Urinary bladder (tissue), 4 donors: ENCODE measurements around the gene SRPK2. TPM values are rescaled to one million over a fixed set of nuclear protein-coding genes. Genes with fewer than 3 reads are reported as not detected.
"Not testable (repeated sequence)": the region's sequence is repeated elsewhere in the genome, so short reads cannot be mapped to it uniquely, and the experiment has no call there.

Experiments used
- DNase-seq: peaks from one replicate; pipeline ENCODE4 v3.0.0-alpha.2; 2015; ENCODE audit errors: extremely low spot score
- H3K27ac ChIP-seq: one replicate; pipeline ENCODE4 v1.5.1; 2013; ENCODE audit warnings: low read depth, mild to moderate bottlenecking, moderate library complexity
- H3K36me3 ChIP-seq: one replicate; pipeline ENCODE4 v1.6.1; 2013; ENCODE audit warnings: mild to moderate bottlenecking, moderate library complexity; ENCODE audit not compliant: insufficient read depth
- H3K4me1 ChIP-seq: one replicate; pipeline ENCODE4 v1.6.1; 2013; ENCODE audit warnings: mild to moderate bottlenecking, moderate library complexity; ENCODE audit not compliant: insufficient read depth
- H3K4me3 ChIP-seq: one replicate; pipeline ENCODE4 v1.5.1; 2013; ENCODE audit warnings: low read depth, low read length
- WGBS: extraction: QIAGEN DNeasy Blood & Tissue Kit; methylation state at CpG from one replicate; pipeline ENCODE4 v1.1.7; 2013; 5-methylcytosine and 5-hydroxymethylcytosine counted together
- polyA plus RNA-seq: library from polyadenylated mRNA; stranded (reverse); fragments of 200-250 nt; gene quantifications from one replicate; pipeline ENCODE4 v1.2.3, GENCODE V29; 2013
- total RNA-seq: library from RNA; depleted of rRNA; stranded (reverse); fragments of >200 nt; gene quantifications from one replicate; pipeline ENCODE4 v1.2.3, GENCODE V29; 2014
- donor health status: healthy with polysubstance abuse.
- donor health status: healthy.

Gene SRPK2
- total and polyA plus RNA-seq, 2 donors = 21.7 to 116 TPM

DNA sequence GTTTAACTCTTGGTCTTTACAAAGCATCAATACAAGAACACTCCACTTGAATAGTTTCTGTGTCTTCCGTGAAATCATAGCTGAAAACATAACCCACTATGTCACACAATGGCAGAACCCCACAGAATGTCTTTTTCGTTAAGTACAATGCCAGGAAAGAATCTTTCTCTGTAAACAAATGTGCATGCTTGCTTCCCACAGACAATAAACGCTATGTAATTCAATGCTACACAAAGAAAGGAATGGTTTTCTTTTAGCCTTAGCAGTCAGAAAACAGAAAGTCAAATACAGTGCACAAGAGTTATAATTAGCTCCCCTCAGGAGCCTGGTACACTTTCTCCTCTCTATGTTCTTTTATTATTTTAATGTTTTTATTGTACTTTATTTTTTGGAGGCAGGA is 186.1 kb downstream of the SRPK2 start:
- Histone ChIP-seq H3K4me3 (no peak overlapping the region), H3K36me3 (no peaks in the 10 kb centered on the region), H3K4me1 (no peaks in the 10 kb centered on the region), H3K27ac (no peak overlapping the region)
- 60% methylated on average over 3 of the region's 3 CpGs for WGBS
- no peak for DNase-seq

DNA sequence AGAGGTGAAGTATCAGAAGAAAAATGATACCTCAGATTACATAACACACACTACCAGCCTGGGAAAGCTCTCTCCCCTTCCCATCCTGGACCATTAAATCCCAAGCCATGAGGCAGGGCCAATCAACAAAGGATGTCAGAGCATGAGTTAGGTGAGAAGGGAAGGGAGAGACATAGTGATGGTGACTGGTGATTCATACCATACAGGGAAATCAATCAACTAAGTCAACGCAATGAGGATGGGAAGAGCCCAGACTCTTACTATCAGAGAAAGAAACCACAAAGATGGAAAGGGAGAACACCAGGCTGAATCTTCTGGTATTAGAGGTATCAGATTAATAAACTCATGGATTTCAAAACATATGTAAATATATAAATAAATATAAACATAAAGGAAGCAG is 189.3 kb downstream of the SRPK2 start:
- H3K27ac ChIP-seq = no peak overlapping the region
- DNase-seq = no peak
- peaks cover 2% of the 10 kb centered on the region for H3K4me1 ChIP-seq
- 94% methylated on average over 1 of the region's 1 CpG for WGBS
- no peaks in the 10 kb centered on the region for H3K36me3 ChIP-seq
- no peak overlapping the region for H3K4me3 ChIP-seq

DNA sequence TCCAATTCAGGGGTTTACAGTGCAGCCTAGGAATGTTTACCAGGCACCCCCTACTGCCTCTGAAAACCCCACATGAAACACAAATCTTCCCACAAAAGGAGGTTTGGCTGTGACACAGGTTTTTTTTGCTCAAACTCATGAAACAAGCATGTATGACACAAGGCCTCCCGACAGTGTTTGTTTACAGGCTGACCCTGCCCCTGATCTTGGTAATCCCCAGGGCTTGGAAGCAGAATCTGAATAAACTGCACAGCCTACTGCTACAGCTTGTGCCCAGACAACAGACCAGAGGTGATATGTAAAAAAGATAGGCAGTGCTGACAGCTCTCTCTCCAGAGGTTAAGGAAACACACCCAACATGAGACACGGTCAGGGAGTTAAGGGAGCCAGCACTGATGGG is 190.5 kb downstream of the SRPK2 start:
- no peak for DNase-seq
- H3K4me3 ChIP-seq = no peak overlapping the region
- peaks cover 2% of the 10 kb centered on the region for H3K4me1 ChIP-seq
- WGBS = 26% methylated on average over 2 of the region's 2 CpGs
- H3K27ac ChIP-seq = no peak overlapping the region
- H3K36me3 ChIP-seq = no peaks in the 10 kb centered on the region

DNA sequence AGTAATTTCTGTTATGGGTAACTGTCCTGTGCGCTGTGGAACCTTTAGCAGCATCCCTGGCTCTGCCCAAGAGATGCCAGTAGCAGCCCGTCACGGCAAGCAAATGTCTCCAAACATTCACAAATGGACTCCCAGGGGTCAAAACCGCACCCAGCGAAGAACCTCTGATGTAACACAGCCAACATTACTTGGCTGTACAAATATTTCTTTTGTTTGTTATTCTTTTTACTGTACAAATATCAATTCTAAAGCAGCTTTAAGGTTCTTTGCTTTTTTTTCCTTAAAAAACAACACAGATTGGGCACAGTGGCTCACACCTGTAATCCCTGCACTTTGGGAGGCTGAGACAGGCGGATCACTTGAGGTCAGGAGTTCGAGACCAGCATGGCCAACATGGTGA is 192.2 kb downstream of the SRPK2 start:
- Histone ChIP-seq H3K27ac (no peak overlapping the region), H3K36me3 (no peaks in the 10 kb centered on the region), H3K4me1 (peaks cover 2% of the 10 kb centered on the region), H3K4me3 (no peak overlapping the region)
- 92% methylated on average over 7 of the region's 7 CpGs for WGBS
- no peak for DNase-seq

DNA sequence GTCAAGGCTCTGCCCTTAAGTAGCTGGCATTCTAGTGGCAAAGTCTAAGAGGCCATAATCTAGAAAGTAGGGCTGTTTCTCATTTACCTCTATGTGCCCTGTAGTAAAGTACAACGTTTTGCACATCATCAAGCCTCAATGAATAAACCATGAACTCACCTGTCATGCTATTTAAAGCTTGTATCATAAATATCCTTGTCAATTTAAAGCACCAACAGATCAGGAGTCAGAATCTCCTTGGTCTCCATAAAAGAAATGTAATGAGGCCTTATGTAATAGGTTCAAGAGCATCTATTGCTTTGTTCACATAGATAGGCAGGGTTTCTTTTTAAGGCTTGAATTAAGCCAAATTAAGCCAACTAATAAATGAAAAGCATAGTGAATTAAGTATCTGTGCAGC is 192.8 kb downstream of the SRPK2 start:
- no peak for DNase-seq
- no peak overlapping the region for H3K4me3 ChIP-seq
- H3K4me1 ChIP-seq = peaks cover 2% of the 10 kb centered on the region
- 70% methylated on average over 1 of the region's 1 CpG for WGBS
- no peaks in the 10 kb centered on the region for H3K36me3 ChIP-seq
- H3K27ac ChIP-seq = no peak overlapping the region

DNA sequence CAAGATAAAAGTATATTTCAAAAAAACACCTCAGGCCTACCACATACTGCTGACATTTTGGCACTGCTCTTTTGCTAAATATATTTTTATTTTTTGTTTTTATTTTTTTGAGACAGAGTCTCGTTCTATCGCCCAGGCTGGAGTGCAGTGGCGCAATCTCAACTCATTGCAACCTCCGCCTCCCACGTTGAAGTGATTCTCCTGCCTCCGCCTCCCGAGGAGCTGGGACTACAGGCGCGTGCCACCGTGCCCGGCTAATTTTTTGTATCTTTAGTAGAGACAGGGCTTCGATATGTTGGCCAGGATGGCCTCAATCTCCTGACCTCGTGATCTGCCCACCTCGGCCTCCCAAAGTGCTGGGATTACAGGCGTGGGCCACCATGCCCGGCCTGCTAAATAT is 193.8 kb downstream of the SRPK2 start:
- not testable (repeated sequence) for H3K27ac ChIP-seq, DNase-seq, H3K4me1 ChIP-seq, H3K4me3 ChIP-seq, H3K36me3 ChIP-seq
- 99% methylated on average over 16 of the region's 16 CpGs for WGBS

DNA sequence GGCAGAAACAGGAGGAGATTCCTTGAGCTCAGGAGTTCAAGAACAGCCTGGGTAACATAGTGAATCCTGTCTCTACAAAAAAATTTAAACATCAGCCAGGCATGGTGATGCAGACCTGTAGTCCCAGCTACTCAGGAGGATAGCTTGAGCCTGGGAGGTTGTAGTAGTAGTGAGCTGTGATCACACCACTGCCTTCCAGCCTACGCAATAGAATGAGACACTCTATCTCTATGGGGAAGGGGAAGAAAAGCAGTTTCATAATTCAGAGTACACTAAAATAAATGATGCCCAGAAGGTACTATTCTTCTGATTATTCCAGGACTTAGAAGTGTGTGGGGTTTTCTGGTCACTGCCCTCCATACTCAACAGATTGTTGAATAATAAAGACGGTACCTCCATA is 197.4 kb downstream of the SRPK2 start:
- WGBS = 95% methylated on average over 2 of the region's 2 CpGs

DNA sequence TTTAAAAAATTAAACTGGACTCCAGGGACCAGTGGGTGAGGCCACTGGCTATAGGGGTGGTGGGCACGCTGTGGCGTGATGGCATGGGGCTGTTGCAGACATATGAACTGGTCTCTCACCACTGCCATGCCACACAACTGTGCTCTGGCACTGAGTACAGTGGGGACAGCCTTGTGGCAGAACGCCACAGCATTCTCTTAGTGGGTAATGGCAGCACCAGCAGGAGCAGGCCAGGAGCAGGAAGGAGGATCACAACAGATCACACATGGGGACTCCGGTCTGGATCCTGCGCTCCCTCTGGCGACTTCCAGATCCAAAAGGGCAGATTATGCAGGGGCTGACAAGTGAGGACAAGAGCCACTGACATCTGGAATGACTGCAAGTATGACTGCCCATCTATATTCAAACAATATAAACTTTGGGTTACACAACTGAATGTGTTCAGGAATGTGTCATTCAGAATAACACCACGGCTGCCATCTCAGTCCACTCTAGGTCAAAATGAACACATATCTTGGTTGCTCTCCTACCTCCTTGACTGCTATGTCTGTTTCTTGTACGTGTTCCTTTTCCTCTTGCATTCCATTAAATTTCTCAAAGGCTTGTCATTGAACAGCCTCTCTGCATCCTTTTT is 198.7 kb downstream of the SRPK2 start:
- Histone ChIP-seq H3K4me1 (no peaks in the 10 kb centered on the region), H3K36me3 (no peaks in the 10 kb centered on the region), H3K27ac (no peak overlapping the region), H3K4me3 (no peak overlapping the region)
- WGBS = 94% methylated on average over 8 of the region's 8 CpGs
- no peak for DNase-seq

More for the DNA sequence above, 197.4 kb downstream of the SRPK2 start:
- Histone ChIP-seq H3K4me3 (no peak overlapping the region), H3K36me3 (no peaks in the 10 kb centered on the region), H3K4me1 (peaks cover 1% of the 10 kb centered on the region), H3K27ac (no peak overlapping the region)
- DNase-seq = no peak

DNA sequence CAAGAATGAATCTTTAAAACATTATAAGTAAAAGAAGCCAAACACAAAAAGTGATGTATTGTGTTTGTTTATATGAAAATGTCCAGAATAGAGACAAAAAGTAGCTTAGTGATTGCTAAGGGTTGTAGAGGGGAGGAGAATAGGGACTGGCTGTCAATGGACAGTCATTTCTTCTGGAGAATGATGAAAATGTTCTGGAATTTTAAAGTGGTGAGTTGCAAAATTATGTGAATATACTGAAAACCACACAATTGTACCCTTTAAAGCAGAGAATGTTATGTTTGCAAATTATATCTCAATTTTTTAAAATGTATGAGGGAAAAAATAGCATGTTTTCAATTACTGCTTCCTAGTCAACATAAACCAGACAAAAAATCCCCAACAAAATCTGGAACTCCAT is 200.5 kb downstream of the SRPK2 start:
- H3K4me3 ChIP-seq = no peak overlapping the region
- no peak overlapping the region for H3K27ac ChIP-seq
- H3K36me3 ChIP-seq = no peaks in the 10 kb centered on the region
- DNase-seq = no peak
- H3K4me1 ChIP-seq = no peaks in the 10 kb centered on the region

DNA sequence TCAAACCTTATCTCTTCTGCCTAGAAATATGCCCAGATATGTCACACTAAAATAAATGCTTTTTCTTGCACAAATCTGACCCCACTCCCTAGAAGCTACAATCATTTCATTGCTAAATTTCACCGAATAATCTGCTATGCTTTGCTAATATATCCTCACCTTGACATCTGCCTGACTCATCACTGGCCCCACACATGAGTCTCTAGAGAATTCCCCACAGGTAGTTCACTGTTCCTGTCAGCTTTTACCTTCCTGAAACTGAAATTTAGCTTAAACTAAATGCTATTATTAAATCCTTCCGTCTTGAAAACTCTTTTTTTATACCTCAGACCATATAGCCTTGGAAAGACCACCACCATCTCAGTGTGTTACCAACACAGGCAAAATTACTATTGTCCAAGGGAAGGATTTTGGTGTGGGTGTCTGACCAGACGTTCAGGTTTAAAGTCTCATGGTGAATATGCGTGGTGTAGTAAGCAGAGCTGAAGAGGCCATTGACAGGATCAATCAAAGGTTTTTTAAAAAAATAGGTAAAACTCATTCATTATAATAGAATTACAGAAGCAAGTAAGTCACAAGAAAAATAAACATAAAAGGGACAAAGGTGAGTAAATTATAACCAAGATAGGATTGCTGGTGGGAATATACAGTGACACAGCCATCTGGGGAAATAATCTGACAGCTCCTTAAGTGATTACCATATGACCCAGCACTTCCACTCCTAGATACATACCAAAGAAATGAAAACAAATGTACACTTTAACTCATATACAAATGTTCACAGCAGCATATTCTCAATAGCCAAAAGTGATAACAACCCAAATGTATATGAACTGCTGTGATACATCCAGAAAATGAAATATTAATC is 201.2 kb downstream of the SRPK2 start:
- no peak overlapping the region for H3K27ac ChIP-seq
- DNase-seq = no peak
- 91% methylated on average over 4 of the region's 4 CpGs for WGBS
- H3K4me3 ChIP-seq = no peak overlapping the region
- no peaks in the 10 kb centered on the region for H3K4me1 ChIP-seq
- no peaks in the 10 kb centered on the region for H3K36me3 ChIP-seq

DNA sequence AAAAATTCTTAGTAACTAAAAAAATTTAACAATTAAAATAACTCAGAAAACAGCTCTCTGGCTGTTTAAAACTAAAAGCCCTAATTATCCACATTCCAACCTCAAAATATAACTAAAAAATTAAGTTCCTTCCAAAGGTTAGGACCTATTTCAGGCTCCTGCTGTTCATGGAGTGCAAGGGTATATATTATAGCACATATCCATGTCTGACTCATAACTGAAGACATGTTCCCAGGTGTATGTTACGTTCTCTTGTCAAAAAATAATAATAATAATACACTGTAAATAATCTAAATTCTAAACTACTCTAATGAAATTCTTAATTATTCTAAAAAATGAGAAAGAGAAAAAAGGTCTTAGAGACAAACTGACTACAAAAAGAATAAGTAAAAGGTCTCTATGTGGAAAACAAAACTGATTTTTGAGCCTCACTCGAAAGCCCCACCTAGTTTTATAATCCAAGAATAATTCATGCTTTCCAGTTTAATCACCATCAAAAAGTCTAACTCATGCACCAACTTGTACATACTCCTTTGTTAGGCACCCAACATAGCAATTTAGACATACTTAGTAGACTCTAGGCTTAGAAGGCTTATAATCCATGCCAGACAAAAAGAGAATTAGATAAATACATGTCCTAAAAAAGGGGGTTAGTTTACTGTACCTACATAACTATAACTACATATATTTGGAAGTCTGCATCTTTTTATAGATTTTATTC is 203.3 kb downstream of the SRPK2 start:
- H3K4me3 ChIP-seq = no peak overlapping the region
- no peak for DNase-seq
- no peak overlapping the region for H3K27ac ChIP-seq
- H3K4me1 ChIP-seq = no peaks in the 10 kb centered on the region
- no peaks in the 10 kb centered on the region for H3K36me3 ChIP-seq
- 84% methylated on average over 2 of the region's 2 CpGs for WGBS

DNA sequence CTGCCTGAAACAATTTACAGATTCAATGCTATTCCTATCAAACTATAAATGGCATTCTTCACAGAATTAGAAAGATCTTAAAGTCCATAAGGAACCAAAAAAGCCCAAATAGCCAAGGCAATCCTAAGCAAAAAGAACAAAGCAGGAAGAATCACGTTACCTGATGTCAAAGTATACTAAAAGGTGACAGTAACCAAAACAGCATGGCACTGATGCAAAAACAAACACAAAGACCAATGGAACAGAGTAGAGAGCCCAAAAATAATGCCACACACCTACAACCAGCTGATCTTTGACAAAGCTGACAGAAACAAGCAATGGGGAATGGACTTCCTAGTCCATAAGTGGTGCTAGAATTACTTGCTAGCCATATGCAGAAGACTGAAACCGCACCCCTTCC is 208.7 kb downstream of the SRPK2 start:
- WGBS = 100% methylated on average over 2 of the region's 2 CpGs
- Histone ChIP-seq H3K36me3 (no peaks in the 10 kb centered on the region), H3K27ac (no peak overlapping the region), H3K4me1 (no peaks in the 10 kb centered on the region), H3K4me3 (no peak overlapping the region)
- no peak for DNase-seq

DNA sequence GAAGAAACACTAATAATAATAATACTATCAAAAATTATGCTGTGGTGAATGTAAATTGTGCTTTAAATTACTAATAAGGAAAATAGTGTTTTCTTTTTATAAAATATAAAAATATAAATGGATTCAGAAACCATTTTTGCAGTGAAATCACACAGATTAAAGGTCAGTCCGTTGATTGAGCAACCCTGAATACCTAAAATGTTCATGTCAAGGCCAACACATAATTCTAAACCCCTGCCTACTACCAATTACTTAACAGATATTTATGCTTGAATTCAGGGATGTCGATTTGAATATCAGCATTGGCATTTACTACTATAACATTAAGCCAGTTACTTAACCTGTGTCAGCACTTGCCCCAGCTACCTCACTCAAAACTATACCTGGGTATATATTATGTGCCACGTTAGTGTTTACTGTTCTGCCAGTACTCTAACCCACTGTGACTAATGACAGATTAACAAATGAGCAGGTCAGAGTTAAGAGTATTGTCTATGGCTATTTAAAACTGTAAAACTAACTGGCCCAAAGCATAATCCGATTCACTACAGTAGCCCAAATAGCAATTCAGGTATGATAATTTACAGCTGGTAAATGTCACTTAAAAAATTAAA is 209.7 kb downstream of the SRPK2 start:
- no peaks in the 10 kb centered on the region for H3K36me3 ChIP-seq
- no peaks in the 10 kb centered on the region for H3K4me1 ChIP-seq
- H3K27ac ChIP-seq = no peak overlapping the region
- DNase-seq = no peak
- H3K4me3 ChIP-seq = no peak overlapping the region
- WGBS = 82% methylated on average over 4 of the region's 4 CpGs
